Activated T-cell treated with anti-CD3 and anti-CD28 coated beads, Interleukin-2, amount 50 U/mL, for 4 hours (primary cell): Measurements from ENCODE around the gene FCER2. TPM values are rescaled to one million over a fixed set of nuclear protein-coding genes. Genes with fewer than 3 reads are reported as not detected.
"Not testable (repeated sequence)": the region's sequence is repeated elsewhere in the genome, so short reads cannot be mapped to it uniquely, and the experiment has no call there.

Experiments used
- ATAC-seq, 2 donors: fragments of 200-7000 bp; cut with Tn5 transposase; one replicate each; pipeline ENCODE4 v1.10.0; 2021
- DNase-seq: peaks from one replicate; pipeline ENCODE4 v3.0.0-alpha.2; 2020
- H3K27me3 Mint-ChIP-seq: one replicate; pipeline ENCODE4 v1.8.0; 2021; ENCODE audit warnings: low read depth, mixed read lengths
- H3K36me3 Mint-ChIP-seq: one replicate; pipeline ENCODE4 v1.8.0; 2022; ENCODE audit warnings: mixed read lengths; ENCODE audit not compliant: insufficient read depth
- H3K4me1 Mint-ChIP-seq: one replicate; pipeline ENCODE4 v1.8.0; 2021; ENCODE audit warnings: low read depth, mixed read lengths
- H3K4me3 Mint-ChIP-seq: one replicate; pipeline ENCODE4 v1.8.0; 2021; ENCODE audit warnings: mild to moderate bottlenecking, moderate library complexity, mixed read lengths
- H3K9me3 Mint-ChIP-seq: one replicate; pipeline ENCODE4 v1.8.0; 2021; ENCODE audit warnings: mixed read lengths
- total RNA-seq, 3 donors: library from RNA; stranded (reverse); gene quantifications; one replicate each; pipeline ENCODE4 v1.2.1, GENCODE V29; 2021

The FCER2 gene
- total RNA-seq, 3 donors from 2014 or later, result 6.9 to 52.7 (median 20.5) TPM

- Mint-ChIP-seq H3K9me3 (no peaks in the 10 kb centered on the region), H3K4me3 (no peak overlapping the region), H3K4me1 (no peaks in the 10 kb centered on the region), H3K27me3 (no peaks in the 10 kb centered on the region), H3K36me3 (peaks cover 8% of the 10 kb centered on the region)
- ATAC-seq, result no peak
- no peak for DNase-seq
Observed at GRCh38 chr19:7645656-7646425, 56.1 kb downstream of the FCER2 start.

DNA sequence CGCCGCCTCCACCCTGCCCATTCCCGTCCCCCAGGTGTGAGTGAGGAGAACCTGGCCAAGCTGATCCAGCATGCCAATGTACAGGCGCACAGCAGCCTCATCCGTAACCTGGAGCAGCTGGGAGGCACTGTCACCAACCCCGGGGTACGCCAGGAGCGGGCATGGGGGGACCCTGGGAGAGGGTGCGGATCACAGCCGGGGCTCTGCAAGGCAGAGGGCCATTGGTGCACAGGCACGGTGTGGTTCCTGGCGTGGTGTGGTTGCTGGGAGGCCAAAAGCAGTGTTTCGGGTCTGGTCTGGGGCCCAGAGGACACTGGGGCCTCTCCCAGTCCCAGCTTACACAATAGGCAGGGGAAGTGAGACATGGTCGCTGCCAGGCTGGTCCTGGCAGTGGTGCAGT, 56.8 kb downstream of the FCER2 start:
- H3K9me3 Mint-ChIP-seq, result no peaks in the 10 kb centered on the region
- peaks cover 8% of the 10 kb centered on the region for H3K36me3 Mint-ChIP-seq
- H3K4me3 Mint-ChIP-seq, result no peak overlapping the region
- DNase-seq (no peak), ATAC-seq (no peak)
- H3K27me3 Mint-ChIP-seq, result no peaks in the 10 kb centered on the region
- H3K4me1 Mint-ChIP-seq, result peaks cover 4% of the 10 kb centered on the region

DNA sequence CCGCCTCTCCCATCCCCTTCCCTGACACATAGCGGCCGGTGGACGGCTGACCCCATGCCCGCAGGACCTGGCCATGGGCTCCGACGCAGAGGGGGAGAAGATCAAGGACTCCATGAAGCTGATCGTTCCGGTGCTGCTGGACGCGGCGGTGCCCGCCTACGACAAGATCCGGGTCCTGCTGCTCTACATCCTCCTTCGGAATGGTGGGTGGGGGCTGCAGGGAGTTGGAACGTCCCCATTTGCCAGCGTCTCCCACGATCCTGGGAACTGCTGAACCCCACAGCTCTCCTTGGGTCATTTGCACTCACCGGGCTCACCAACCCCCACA, 57.4 kb downstream of the FCER2 start:
- H3K36me3 Mint-ChIP-seq, result peaks cover 8% of the 10 kb centered on the region
- ATAC-seq (no peak), DNase-seq (no peak)
- H3K27me3 Mint-ChIP-seq, result no peaks in the 10 kb centered on the region
- no peaks in the 10 kb centered on the region for H3K9me3 Mint-ChIP-seq
- no peak overlapping the region for H3K4me3 Mint-ChIP-seq
- peaks cover 10% of the 10 kb centered on the region for H3K4me1 Mint-ChIP-seq

GRCh38 chr19:7643629-7644549, 58.0 kb downstream of the FCER2 start:
- ATAC-seq, DNase-seq, H3K9me3 Mint-ChIP-seq, H3K4me3 Mint-ChIP-seq, H3K36me3 Mint-ChIP-seq, H3K27me3 Mint-ChIP-seq: not testable (repeated sequence)
- H3K4me1 Mint-ChIP-seq, result peaks cover 16% of the 10 kb centered on the region

- DNase-seq (no peak), ATAC-seq (no peak)
- Mint-ChIP-seq H3K4me3 (no peak overlapping the region), H3K27me3 (no peaks in the 10 kb centered on the region), H3K9me3 (no peaks in the 10 kb centered on the region), H3K4me1 (peaks cover 22% of the 10 kb centered on the region), H3K36me3 (peaks cover 10% of the 10 kb centered on the region)
Observed at GRCh38 chr19:7643031-7643415, 58.9 kb downstream of the FCER2 start.

DNA sequence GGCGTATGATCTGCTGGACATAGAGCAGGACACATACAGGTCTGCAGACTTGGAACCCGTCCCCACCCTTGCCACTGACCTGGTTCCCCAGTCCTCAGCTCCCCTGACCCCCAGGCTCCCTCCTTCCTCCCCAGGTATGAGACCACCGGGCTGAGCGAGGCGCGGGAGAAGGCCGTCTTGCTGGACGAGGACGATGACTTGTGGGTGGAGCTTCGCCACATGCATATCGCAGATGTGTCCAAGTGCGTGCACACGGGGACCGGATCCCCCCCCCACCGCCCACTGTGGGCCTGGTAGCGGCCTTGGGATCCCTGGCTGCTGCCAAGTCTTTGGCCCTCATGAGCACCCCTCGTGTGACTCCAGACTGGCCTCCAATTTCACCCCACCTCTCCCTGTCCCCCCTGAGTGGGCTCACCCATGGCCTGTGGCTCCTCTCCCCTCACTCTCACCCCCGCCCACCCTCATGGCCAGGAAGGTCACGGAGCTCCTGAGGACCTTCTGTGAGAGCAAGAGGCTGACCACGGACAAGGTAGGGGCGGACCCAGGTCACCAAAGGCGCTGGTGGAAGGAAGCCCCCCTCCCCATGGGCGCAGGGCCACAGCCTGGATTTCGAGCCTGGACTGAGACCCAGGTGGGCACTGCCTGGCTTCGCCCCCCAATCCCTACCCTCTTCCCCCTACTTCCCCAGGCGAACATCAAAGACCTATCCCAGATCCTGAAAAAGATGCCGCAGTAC, 59.5 kb downstream of the FCER2 start:
- ATAC-seq, result no peak
- Mint-ChIP-seq H3K9me3 (no peaks in the 10 kb centered on the region), H3K36me3 (peaks cover 10% of the 10 kb centered on the region), H3K4me3 (no peak overlapping the region), H3K27me3 (no peaks in the 10 kb centered on the region), H3K4me1 (peaks cover 25% of the 10 kb centered on the region)
- no peak for DNase-seq

DNA sequence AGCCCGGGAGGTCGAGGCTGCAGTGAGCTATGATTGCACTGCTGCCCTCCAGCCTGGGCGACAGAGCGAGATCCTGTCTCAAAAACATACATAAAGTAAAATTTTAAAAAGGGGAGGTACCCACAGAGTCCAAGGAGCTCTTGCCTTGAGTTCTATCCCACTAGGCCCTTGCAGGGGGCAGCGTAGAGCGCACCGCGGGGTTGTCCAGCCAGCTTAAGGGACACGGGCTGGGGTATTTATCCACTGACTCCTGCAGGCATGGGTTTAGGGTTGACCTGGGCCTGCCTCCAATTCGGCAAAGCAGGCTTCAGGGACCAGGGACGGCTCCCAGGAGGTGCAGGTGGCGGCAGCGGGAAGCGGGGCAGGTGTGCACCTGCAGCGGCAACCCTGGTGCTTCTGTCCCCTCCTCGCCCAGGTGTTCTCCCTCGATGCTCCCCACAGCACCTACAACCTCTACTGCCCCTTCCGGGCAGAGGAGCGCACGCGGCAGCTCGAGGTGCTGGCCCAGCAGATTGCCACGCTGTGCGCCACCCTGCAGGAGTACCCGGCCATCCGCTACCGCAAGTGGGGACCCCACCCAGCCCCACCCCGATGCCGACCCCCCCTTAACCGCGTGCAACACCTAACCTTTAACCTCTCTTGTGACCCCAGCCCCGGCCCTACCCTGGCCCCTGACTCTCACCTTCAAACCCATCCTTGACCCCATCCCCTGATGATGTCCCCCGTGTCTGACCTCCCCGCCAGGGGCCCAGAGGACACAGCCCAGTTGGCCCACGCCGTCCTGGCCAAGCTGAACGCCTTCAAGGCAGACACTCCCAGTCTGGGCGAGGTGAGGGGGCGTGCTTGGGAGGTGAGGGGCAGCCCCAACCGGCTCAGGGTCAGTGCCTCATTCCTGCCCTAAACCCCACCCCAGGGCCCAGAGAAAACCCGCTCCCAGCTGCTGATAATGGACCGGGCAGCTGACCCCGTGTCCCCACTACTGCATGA, 60.3 kb downstream of the FCER2 start:
- Mint-ChIP-seq H3K27me3 (no peaks in the 10 kb centered on the region), H3K36me3 (peaks cover 10% of the 10 kb centered on the region)

DNA sequence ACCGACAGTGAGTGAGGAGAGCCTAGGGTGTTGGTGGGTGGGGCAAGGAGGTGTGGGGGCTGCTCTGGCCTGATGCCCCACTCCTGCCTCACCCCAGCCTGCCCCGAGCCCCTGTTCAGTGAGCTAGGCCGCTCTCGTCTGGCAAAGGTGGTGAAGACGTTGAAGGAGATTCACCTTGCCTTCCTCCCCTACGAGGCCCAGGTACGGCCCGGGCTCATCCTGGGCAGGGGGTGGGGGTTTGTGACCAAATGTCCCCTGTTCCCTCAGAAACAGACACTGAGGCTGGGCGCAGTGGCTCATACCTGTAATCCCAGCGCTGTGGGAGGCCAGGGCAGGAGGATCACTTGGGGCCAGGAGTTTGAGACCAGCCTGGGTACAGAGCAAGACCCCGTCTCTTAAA, 61.1 kb downstream of the FCER2 start:
- ATAC-seq, result no peak
- no peak for DNase-seq
- peaks cover 9% of the 10 kb centered on the region for H3K36me3 Mint-ChIP-seq
- H3K4me3 Mint-ChIP-seq, result no peak overlapping the region
- peaks cover 29% of the 10 kb centered on the region for H3K4me1 Mint-ChIP-seq
- H3K27me3 Mint-ChIP-seq, result no peaks in the 10 kb centered on the region
- H3K9me3 Mint-ChIP-seq, result no peaks in the 10 kb centered on the region

More for the DNA sequence above, 60.3 kb downstream of the FCER2 start:
- H3K9me3 Mint-ChIP-seq, result no peaks in the 10 kb centered on the region
- peaks cover 27% of the 10 kb centered on the region for H3K4me1 Mint-ChIP-seq
- no peak for ATAC-seq
- no peak for DNase-seq
- H3K4me3 Mint-ChIP-seq, result no peak overlapping the region

DNA sequence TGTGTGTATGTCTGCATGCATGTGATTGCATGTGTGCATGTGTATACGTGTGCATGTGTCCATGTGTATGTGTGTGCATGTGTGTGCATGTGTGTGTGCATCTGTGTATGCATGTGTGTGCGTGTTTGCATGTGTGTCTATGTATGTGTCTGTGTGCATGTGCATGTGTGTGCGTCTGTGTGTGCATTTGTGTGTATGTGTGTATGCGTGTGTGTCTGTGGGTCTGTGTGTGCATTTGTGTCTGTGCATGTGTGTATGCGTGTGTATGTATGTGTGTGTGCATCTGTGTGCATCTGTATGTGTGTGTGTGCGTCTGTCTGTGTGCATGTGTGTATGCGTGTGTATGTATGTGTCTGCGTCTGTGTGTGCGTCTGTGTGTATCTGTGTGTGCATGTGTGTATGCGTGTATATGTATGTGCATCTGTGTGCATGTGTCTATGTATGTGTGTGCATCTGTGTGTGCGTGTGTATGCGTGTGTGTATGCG, 62.0 kb downstream of the FCER2 start:
- peaks cover 7% of the 10 kb centered on the region for H3K36me3 Mint-ChIP-seq
- H3K4me1 Mint-ChIP-seq, result peaks cover 32% of the 10 kb centered on the region
- H3K9me3 Mint-ChIP-seq, result no peaks in the 10 kb centered on the region
- no peak for DNase-seq
- H3K4me3 Mint-ChIP-seq, result peak overlapping the region; percentile 35
- no peaks in the 10 kb centered on the region for H3K27me3 Mint-ChIP-seq
- no peak for ATAC-seq

- H3K4me3 Mint-ChIP-seq, result peak overlapping the region; percentile 61
Observed at GRCh38 chr19:7638802-7639465, 63.0 kb downstream of the FCER2 start.

More at GRCh38 chr19:7638802-7639465, 63.0 kb downstream of the FCER2 start:
- no peaks in the 10 kb centered on the region for H3K27me3 Mint-ChIP-seq
- DNase-seq (no peak), ATAC-seq (no peak)
- H3K36me3 Mint-ChIP-seq, result peaks cover 3% of the 10 kb centered on the region
- peaks cover 32% of the 10 kb centered on the region for H3K4me1 Mint-ChIP-seq
- no peaks in the 10 kb centered on the region for H3K9me3 Mint-ChIP-seq
